Suppressor macrophage treated with lipopolysaccharide for 4 hours (primary cell): Measurements from ENCODE around the gene KCNN2.
"Not testable (repeated sequence)": the region's sequence is repeated elsewhere in the genome, so short reads cannot be mapped to it uniquely, and the experiment has no call there.

Experiments
- DNase-seq: peaks from one replicate; pipeline ENCODE4 v3.0.0-alpha.2; 2020

Gene KCNN2

DNA sequence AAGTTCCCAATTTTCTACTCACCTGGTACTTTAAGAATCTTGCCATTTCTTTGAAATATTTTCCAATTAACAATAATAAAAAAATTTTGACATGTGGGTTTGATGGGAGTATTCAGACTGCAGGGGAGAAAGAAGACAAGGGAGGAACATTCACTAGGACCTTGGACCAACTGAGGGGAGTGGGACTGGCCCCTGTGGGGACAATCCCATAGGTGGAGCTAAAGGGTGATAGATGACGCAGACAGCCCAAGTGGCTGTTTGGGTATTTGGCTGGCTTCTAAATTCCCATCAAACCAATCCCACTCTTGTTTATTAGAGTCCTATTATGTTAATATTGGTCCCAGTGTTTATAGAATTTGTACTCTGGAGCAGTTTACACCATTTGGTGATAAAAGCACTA, 65.3 kb downstream of the KCNN2 start:
- no peak for DNase-seq

DNA sequence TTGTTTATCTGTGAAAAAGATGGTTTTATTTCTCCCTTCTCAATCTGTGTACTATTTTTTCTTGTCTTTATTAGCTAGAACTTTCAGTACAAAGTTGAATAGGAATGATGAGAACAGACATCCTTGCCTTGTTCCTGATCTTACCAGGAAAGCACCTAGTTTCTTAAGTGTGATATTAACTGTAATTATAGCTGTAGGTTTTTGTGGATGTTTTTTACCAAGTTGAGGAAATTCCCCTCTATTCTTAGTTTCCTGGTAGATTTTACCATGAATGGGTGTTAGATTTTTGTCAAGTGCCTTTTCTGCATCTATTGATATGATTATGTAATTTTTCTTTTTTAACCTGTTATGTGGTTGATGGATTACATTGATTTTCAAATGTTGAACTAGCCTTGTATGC, 68.7 kb downstream of the KCNN2 start:
- DNase-seq, result no peak

DNA sequence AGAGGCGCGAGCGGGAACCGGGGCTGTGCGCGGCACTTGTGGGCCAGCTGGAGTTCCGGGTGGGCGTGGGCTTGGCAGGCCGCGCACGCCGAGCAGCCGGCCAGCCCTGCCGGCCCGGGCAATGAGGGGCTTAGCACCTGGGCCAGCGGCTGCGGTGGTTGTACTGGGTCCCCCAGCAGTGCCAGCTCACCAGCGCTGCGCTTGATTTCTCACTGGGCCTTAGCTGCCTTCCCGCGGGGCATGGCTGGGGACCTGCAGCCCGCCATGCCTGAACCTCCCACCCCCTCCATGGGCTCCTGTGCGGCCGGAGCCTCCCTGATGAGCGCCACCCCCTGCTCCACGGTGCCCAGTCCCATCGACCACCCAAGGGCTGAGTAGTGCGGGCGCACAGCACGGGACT, 70.8 kb downstream of the KCNN2 start:
- not testable (repeated sequence) for DNase-seq

DNA sequence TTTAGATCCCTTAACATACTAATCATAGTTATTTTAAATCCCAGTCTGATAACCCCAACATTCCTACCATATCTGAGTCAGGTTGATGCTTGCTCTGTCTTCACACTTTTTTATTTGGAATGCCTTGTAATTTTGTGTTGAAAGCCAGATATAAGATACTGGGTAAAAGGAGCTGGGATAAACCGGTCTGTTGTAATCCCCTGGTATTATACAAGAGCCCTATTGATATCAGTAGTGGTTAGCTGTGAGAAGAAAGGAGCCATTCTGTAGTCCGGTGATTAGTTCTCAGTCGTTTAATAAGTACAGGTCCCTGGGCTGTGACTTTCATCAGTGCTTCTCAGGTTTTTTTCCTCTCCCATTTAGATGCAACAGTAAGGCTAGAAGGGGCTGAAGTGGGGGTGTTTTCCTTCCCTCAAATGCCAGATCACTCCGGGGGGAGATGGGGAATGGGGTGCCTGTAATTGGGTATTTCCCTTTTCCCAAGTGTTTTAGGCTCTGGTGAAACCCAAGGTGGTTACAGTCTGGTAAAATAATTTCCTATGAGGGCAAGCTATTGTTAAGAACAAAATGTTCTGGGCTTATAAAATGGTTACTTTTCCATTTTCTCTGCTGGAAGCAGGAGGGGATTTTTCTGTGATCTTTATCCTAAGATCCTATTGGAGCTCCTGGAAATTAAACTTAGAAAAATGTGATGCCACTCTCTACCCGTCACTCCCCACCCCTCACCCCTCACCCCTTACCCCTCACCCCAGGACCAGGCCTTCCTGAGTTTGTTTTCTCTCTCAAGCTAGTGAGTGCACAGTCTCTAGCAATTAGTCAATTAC, 72.7 kb downstream of the KCNN2 start:
- no peak for DNase-seq

DNA sequence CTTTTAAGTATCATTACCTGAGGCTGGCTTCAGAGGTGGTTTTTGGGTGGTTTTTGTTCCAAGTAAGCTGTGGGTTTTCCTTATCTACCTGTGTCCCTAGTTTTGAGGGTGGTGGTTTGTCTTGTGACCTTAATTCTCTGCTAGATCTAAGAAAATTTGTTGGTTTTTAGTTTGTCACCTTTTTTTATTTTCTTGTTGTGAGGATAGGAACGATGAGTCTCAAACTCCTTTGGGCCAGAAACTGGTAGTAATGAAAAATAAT, 73.3 kb downstream of the KCNN2 start:
- no peak for DNase-seq

DNA sequence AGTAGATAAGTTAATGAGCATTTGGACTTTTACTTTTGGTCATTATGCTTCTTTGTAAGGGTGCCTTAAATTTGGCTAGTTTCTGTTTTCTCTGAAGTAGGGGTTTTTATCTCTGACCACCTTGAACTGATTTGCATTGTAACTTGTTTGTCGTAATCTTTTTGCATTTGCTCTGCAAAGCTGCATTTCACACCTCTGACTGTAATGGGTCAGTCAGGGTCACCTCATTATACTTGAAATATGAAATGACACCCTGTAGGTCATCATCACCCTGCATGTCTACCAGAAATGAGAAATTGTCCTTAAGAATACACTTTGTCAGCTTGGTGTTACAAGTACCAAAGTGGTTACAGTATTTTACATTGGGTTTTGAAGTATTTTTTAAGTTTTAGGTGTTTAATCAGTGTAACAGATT, 74.0 kb downstream of the KCNN2 start:
- DNase-seq, result no peak

DNA sequence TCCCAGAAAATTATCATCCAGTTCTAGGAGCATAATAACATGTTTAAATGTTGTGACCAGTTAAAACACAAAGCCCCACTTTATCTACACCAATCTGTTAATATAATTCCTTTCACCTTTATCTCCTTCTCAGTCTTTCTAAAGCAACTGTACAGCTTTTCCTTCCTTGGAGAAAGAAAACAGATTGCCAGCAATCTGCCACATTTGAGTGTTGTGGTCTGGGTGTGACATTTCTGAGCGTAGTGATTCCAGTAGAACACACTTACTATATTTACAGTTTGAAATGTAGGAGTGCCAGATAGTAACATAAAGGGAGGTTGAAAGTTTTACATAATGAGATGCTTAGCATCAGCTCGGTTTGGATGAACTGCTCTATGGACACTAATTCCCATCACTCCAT, 76.1 kb downstream of the KCNN2 start:
- DNase-seq, result no peak

DNA sequence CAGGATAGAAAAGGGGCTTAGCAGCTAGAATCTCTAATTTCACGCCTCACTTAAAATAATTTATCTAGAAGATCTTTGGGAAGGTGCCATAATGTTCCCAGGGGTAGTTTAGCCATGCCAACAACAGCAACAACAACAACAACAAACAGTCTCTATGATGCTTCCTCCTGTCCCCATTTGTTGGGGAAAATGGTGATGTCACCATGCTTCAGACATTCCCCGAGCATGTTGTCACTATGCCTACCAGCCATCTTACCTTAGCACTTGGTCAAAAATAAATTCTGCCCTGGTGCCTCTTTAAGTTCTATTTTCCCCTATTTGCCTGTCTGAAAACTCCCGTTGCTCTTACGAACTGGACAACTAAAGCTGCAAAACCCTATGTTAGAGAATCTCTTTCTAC, 76.6 kb downstream of the KCNN2 start:
- DNase-seq, result no peak

DNA sequence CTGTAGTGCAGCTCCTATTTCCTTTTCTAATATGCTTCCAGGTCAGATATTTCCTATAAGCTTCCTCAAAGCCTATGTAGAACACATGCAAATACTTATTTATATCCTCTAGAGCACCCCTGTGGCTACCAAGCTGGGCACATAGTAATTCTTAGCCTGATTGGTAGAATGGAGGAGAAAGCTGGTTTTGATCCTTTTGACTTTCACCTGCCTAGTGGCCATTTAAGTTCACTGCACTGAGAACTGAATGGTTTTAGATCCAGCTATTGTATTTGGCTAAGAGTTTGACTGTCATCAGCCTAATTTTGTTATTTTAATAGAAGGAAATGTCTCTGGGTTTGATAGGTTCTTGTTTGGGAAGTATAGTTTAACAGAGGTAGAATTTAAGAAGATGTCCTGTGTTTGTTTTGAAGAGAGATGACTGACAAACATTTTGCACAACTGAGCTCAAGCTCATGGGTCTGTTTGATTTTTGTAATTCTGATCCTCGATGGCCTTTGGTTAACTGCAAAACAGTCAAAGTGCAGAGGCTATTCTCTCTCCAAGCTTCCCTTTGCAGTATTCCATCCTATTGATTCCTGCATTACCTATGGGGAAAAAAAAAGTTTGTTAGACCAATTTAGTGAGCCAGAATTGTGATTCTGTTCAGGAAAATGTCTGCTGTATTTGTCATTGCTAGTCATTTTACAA, 85.4 kb downstream of the KCNN2 start:
- peak; percentile 1 for DNase-seq

DNA sequence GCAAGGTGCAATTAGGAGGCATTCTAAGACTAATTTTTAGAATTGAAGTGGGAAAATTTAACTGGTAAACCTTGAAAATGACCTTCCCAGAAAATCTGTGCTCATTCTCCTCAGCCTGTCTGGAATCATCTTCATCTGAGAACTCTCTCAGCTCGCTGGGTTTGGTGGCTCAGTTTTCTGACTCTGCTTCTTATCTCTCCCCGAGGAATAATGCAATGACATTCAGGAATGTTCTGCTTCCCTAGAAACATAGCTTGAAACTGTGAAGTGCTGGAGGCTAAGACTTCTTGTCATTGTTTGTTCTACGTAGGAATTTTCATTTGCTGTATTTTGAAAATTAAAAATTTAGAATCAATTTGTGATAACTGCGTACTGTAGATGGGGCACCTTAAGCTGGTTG, 86.6 kb downstream of the KCNN2 start:
- no peak for DNase-seq

DNA sequence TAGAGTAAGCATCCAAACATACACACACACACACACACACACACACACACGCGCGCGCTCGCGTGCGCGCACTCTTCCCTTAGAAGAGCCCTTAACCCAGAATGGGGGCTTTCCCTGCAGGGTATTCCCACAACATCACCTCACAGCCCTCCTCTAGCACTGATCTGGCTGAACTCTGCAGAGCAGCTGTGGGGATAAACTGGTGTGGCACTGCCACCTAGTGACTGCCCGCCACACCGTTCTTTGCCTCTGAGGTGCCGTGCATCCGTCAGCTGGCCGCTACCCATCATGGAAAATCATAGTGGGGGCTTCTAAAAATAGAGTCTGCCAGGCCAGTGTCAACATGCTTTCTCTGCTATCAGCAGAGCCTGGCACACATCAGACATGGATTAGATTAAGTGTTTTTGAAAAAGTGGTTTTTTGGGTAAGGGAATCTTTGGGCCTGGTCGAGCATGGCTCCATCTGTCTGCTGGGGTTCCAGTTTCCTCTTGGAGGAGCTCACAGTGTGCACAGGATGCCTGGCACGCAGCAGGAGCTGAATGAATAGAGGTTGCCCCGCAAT, 88.1 kb downstream of the KCNN2 start:
- DNase-seq, result peak; percentile 65

DNA sequence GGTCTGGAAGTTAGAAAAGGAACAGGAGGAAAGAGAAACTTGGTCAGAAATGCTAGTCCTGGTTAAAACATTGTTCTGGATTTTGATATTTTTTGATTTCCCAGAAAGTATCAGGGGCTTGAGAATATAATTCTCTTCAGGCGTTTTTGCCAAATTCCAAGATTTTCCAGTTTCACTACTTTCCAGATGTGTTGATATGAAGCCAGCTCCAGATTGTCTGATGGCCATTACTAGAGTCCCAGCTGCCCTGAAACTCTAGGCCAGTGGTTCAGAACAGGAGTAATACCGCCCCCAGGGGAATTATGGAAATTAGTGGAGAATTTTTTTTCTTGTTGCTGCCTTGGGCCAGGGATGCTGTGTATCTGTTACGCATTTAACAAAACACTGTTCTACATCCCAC, 88.6 kb downstream of the KCNN2 start:
- DNase-seq, result no peak

DNA sequence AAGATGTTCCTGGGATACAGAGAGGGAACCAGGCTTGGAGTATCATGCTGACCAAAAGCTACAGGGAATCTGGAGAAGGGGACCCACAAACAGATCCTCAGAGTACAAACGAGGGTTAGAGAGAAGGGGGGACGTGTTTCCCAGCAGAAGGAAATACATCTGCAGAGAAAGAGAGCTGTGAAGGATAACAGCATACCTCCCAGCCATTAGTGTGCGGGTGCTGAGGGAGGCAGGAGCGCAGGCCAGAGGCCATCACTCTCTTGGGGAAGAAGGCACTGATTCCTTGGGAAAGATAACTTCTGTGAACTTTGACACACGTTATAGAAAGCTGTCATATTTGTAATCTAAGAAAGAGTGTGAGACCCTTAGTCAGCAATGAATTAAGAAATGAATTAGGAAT, 96.9 kb downstream of the KCNN2 start:
- no peak for DNase-seq

DNA sequence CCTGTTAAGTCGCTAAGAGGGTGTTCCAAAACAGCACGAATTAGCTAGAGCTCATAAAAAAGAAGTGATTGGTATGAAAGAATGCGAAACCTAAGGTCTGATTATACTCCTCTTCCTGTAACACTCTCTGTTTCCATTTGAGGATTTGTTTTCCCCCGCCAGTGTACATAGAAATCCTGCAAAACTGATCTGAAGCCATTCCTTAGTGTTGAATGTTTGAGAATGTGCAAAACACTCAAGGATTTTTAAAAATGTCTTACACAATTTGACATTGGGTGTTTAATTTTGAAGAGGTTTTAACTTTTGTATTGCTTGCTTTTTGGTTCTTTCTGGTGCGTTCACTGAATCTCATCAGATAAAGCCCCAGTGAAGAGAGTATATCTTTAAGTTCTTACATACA, 105.3 kb downstream of the KCNN2 start:
- no peak for DNase-seq

DNA sequence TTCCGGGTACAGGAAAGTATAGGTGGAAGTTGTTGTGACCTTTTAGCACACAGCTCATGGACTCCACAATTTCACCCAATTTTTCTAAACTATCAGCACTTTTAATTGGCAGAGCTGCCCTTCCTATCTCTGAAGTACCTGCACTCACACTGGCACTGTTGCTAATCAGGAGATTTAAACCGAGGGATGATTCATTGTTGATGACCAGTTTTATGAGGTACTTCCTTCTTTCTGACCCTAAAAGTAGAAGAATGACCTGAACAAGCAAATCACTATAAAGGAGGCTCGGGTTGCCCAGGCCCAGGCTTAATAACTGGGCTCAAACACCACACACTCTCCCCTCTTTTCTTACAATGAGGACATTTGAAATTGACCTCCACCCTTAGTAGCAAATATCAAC, 105.9 kb downstream of the KCNN2 start:
- DNase-seq, result peak; percentile 0

DNA sequence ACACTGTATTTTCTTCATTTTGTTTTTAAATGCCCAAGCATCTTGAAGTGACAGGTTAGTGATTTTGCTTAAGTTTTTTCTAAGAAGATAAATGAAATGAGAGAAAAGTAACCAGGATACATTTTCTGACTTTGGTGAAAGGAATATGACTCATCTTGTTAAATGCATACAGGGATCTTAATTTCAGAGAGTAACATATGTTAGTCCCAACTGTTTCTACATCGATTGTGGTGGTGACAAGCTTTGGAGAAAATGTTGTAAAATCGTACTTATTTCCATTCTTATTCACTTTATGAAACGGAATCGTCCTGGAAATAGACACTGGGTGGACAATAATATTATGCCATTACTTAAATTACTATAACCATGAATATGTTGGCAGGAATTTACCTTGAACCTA, 107.5 kb downstream of the KCNN2 start:
- DNase-seq, result no peak

DNA sequence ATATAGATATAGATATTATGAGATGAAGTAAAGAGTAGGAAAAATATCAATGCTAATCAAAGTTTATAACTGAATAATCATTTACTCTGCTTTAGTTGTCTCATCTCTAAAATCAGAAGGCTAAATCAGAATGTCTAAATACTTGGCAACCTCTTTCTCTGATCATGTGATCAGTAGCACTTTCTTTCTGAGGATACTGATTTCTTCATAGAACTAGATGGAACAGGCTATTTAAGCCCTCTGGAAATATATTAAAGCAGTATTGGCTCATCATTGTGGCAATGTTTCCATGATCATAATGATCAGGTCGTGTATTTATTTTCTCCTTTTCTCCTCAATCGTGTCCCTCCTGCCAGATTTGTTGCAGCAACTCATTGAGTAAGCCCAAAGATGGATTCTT, 109.7 kb downstream of the KCNN2 start:
- DNase-seq, result no peak

DNA sequence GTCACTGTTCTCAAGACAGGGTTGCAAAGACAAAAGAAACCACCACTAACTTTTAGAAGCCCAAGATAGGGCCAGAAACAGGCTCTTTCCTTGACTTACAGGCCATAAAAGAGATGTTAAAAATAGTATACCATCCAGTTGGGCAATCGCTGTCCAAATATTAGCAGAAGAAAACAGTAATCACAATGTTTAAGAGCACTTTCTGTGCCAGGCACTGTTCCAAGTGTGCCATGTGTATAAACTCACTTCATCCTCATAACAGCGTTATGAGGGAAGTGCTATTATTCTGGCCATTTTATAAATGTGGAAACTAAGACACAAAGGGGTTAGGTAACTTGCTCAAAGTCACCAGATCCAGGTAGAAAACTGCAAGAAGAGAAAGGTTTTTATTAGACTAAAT, 111.7 kb downstream of the KCNN2 start:
- no peak for DNase-seq

DNA sequence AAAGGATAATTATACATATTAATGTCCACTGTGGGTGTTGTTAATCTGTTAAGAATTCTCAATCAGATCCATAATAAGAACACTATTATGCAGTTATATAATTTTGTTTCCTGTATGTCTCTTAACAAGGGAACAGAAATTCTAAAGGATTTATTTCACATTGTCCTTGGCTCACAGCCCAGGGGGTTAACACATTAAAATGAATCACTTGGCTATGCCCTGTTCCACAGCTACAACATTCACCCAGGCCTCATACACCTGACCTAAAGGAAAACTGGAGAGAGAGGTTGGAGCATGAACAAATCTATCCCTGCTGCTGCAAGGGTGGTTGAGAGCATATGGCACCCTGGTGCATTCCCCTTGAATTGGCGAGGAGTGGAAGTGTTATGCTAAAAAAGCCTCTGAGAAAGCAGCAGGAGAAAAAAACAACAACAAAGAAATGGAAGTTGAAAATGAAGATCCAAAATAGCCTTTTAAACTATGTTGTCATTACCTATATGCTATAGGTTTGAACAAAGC, 116.0 kb downstream of the KCNN2 start:
- no peak for DNase-seq

DNA sequence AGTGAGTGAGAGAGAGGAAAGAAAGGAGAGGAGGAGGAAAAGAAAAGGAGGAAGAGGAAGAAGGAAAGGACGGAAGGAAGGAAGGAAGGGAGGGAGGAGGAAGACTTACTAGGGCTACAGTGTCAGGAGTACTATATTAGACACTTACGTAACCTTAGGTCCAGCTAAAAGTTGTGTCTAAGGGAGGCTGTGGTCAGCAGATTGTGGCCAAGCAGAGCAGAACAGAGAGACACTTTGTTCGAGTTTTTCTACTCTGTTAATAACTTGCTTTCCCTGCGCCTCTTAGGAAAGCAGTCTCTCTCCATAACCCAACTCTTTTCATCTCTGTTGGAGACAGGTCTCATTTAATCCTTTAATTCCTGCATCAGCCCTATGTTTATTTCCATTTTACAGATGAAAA, 138.9 kb downstream of the KCNN2 start:
- no peak for DNase-seq

DNA sequence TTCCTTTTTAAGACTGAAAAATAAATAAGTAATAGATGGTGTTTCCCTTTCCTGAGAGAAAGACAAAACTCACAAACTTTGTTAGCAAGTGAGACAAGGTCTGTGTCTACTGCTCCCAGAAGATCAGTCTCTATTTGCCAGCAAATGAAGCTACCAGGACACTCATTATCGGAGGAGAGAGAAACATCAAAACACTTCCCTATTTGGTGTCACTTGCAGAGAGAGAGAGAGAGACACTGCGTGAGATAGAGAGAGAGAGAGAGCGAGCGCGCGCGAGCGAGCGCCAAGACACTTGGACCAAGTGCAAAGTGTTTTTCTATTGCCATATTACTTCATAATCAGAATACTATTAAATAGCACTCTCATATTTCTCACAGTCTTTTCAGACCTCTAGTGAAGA, 142.7 kb downstream of the KCNN2 start:
- no peak for DNase-seq

DNA sequence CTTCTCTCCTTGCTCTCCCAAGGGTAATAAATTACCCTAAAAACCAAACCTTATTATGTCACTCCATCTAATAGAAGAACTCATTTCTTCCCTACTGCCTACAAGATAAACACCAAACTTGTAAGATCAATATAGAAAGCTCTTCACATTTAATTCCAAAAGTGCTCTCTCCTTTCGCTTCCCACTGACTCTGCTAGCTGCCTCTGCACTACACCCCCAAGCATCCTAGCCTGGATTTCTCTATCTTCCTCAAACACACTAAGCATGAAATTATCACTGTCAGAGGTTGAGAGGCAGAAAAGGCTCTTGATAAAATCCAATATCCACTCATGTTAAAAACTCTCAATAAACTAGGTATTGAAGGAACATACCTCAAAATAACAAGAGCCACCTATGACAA, 162.4 kb downstream of the KCNN2 start:
- no peak for DNase-seq

DNA sequence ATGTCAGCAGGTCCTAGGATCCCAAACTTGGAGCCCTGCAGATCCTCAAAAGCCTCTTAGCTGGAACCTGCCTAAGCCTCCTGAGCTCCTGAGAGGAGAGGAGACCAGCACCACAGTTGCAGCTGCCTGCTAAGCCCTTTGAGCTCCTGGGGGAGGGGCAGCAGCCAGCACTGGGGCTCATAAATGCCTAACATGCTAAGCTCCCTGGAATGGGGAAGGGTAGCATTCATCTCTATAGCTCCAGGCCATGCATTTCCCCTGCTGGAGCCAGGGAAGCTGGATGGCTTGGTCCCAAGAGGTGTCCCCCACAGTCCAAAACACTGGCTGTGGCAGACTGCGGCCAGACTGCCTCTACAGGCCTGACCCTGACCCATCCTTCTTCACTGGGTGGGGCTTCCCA, 182.7 kb downstream of the KCNN2 start:
- no peak for DNase-seq
